Right forelimb (tissue), 1 donor: ENCODE data around the gene HSF5.
"Not testable (repeated sequence)": the region's sequence is repeated elsewhere in the genome, so short reads cannot be mapped to it uniquely, and the experiment has no call there.

ENCODE experiments used
- DNase-seq: peaks from one replicate; pipeline ENCODE4 v3.0.0-alpha.2; 2018

HSF5 gene

GRCh38 chr17:58516644-58517377 is 28.6 kb upstream of the HSF5 start:
- no peak for DNase-seq

GRCh38 chr17:58515286-58515685 is 27.1 kb upstream of the HSF5 start:
- DNase-seq: no peak

DNA sequence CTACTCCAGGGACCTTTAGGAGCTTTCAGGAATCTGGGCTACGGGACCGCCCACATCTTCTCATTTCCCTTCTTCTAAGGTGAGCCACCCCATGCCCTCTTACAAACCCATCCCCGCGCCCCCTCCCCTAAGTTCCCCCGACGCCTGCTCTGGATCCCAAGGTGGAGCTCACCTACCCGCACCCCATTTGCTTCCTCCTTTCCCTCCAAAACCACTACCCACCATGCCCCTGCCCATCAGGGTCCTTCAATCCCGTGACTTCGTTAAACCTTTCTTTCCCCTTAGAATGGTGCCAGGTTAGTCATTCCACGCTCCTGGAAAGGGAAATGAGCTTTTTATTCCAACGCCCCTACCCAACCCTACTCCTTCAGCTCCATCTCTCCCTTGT is 26.6 kb upstream of the HSF5 start:
- no peak for DNase-seq

GRCh38 chr17:58513965-58514769 is 26.0 kb upstream of the HSF5 start, which contains the start of gene MTMR4:
MTMR4 (minus strand) TSS chr17:58514638; CDS start chr17:58514407, 231 bp downstream.
- peak; percentile 85 for DNase-seq

GRCh38 chr17:58513267-58513964 is 25.2 kb upstream of the HSF5 start:
- DNase-seq: no peak

DNA sequence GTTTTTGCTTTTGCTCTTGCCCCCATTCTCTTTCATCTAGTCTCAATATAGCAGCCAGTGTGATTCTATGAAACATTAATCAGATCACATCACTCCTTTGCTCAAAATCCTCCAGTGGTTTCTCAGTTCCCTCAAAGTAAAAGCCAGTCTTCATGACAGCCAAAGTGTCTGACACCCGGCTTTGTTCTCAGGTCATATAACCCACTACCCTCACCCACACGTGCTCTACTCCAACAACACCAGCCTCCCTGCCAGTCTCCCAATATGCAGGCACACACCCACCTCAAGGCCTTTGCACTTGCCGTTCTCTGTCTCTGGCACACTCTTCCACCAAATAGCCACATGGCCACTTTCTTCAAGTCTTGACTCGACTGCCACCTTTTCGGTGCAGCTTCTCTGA is 21.9 kb upstream of the HSF5 start:
- DNase-seq: no peak

GRCh38 chr17:58508341-58509067 is 20.3 kb upstream of the HSF5 start:
- DNase-seq: no peak

- no peak for DNase-seq
These were observed 19.0 kb upstream of the HSF5 start for GRCh38 chr17:58507123-58507634.

DNA sequence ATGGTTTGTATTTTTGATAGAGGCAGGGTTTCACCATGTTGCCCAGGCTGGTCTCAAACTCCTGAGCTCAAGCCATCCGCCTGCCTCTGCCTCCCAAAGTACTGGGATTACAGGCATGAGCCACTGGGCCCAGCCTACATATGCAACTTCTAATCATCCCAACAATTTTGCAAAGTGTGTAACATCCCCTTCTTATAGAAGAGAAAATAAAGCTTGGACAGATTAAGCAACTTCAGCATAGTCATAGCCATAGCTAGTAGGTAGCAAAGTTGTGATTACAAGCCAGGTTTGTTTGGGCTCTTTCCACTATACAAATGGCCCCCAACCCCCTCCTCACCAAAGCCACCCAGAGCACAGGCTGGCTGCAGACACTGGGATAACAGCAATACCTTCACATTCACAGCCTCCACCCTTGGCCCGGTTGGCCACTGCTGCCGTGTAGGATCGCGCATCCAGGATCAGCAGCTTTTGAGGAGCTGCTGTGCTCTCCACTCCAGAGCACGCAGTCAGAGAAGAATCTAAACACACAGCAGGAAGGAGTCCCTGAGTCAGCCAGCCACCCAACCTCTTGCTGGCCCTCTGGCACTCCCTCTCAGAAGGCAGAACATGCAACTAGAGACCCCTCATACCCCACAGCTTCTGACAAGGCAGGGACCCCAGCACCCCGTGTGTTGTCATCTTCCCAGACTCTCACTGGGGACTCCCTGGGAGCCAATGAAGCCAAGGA is 18.3 kb upstream of the HSF5 start:
- no peak for DNase-seq

- DNase-seq: no peak
These were observed 16.7 kb upstream of the HSF5 start for GRCh38 chr17:58504826-58505351.

DNA sequence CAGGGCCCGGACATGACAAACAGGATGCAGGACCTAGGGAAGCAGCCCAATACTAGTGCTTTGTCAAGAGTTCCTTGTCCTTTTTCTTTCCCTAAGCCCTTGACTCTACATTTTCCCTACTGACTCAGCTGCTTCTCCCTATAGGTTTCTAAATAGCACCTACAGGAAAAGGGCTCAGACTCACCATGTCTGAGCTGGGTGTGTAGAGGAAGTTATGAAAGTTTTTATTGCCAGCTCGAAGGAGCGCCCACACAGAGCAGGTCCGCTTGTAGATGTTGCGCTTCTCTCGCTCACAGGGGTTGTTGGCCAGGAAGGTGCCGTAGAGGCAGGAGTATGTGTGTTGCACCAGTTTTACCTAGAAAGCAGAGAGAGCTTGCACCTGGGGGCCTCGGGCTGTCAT is 15.7 kb upstream of the HSF5 start:
- no peak for DNase-seq

GRCh38 chr17:58503134-58503533 is 14.9 kb upstream of the HSF5 start:
- DNase-seq: not testable (repeated sequence)

DNA sequence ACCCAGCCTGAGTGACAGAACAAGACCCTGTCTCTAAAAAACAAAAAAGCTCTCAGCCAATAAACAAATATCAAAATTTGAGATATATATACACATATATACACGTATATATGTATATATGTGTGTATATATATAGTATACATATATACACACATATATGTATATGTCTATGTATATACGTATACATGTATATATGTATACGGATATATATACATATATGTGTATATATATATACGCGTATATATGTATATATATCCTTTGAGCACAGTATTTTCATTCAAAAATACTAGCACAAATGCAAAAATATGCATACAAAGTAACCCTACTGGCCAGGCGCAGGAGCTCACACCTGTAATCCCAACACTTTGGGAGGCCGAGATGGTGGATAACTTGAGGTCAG is 13.2 kb upstream of the HSF5 start:
- DNase-seq: no peak

- no peak for DNase-seq
These were observed 10.1 kb upstream of the HSF5 start for GRCh38 chr17:58498177-58498828.

GRCh38 chr17:58493506-58493905 is 5.3 kb upstream of the HSF5 start:
- DNase-seq: no peak

- no peak for DNase-seq
These were observed 4.3 kb upstream of the HSF5 start for GRCh38 chr17:58492238-58493121.

- no peak for DNase-seq
These were observed 3.4 kb upstream of the HSF5 start for GRCh38 chr17:58491510-58492045.

- no peak for DNase-seq
These were observed 251 bp upstream of the HSF5 start for GRCh38 chr17:58488428-58488890.

DNA sequence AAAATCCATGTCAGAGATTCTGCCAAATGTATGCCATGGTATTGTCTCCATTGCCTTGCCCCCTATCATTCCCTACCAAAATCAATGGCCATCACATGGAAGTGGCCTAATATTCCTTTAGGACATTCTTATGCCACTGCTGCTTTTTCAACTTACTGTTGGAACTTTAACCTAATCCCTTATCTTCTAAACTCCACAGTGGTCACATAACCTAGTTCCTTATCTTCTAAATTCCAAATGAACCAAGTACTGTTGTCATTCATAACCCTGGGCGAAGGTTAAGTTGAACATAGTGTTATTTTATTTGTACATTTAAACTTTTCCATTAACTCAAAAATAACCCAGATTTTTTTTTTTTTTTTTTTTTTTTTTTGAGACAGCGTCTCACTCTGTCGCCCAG is 3.6 kb downstream of the HSF5 start:
- no peak for DNase-seq

GRCh38 chr17:58481798-58482197 is 6.4 kb downstream of the HSF5 start:
- DNase-seq: not testable (repeated sequence)
